Measurements from ENCODE around the gene TNRC6A.

The TNRC6A gene

DNA sequence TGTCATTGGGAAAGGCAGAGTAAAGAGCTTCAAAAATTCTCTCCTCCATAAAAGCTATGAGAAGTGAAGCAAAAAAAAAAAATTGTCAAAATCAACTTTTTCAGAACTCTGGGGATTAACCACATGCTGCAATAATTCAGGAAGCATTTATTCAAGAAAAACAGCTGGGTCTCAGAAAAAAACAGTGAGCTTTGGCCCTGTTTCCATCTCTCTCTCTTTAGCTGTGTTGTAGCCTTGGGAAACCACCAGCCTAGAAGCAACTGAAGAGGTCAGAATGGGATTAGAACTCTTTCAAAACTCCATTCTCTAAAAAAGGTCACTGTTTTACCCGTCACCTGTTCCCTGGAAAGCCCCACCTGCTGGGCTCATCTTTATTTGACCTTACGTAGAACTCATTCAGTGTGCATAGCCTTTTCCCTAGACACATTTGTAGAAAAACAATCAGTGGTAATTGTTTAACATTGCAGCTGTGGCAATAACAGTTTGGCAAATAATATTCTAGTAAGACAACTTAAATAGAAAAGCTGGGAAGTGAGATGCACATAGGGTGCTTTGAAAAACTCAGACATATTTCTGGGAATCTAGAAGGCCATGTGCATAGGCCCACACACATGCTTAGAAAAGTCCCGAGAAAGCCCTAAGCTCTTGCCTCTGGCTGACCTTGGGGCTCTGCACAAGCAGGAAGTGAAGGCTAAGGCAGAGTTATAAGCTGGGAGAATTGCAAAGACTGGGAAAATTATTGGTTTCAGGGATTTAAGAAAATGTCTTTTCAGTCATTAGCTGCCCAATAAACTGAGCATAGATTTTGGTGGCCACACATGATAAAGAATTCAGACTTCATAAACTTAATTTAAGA lies 134.4 kb downstream of the TNRC6A start:
- H3K4ac ChIP-seq (ENCODE audit: low read depth, low read length) = no peak overlapping the region
- H3K18ac ChIP-seq (ENCODE audit: low read length) = no peak overlapping the region
- H2BK15ac ChIP-seq (replicated peaks; ENCODE audit: low read depth) = no peak overlapping the region
- H3K79me2 ChIP-seq (ENCODE audit: control insufficient read depth, insufficient read depth, low read length) = no peaks in the 10 kb centered on the region
- no peak overlapping the region for H3K4me2 ChIP-seq (ENCODE audit: low read length)
- DNase-seq = no peak
- H3K4me3 ChIP-seq (ENCODE audit: low read length) = no peak overlapping the region
- H3K9ac ChIP-seq (ENCODE audit: low read length) = no peak overlapping the region
- no peak overlapping the region for H4K8ac ChIP-seq (ENCODE audit: low read depth, low read length)
- no peak overlapping the region for H4K5ac ChIP-seq (ENCODE audit: low read length)
- no peak overlapping the region for H2BK5ac ChIP-seq (ENCODE audit: low read length)
- H2AK5ac ChIP-seq (ENCODE audit: low read length) = no peak overlapping the region
- no peaks in the 10 kb centered on the region for H3K27me3 ChIP-seq (ENCODE audit: insufficient read depth, low read length, poor library complexity)
- WGBS (ENCODE audit: extremely low coverage, insufficient coverage, low lambda C conversion rate) = no CpG with 5 or more reads among the region's 3 CpGs
- H3K23ac ChIP-seq (ENCODE audit: low read length) = no peak overlapping the region
- H3K27ac ChIP-seq (ENCODE audit: low read depth, low read length) = no peak overlapping the region
- no peak overlapping the region for H3K56ac ChIP-seq (ENCODE audit: low read length)
- H3K36me3 ChIP-seq (ENCODE audit: control insufficient read depth, insufficient read depth, low read length) = no peaks in the 10 kb centered on the region
- H3K79me1 ChIP-seq (ENCODE audit: low read length) = no peaks in the 10 kb centered on the region
- H2BK120ac ChIP-seq (ENCODE audit: low read depth, low read length) = no peak overlapping the region
- H3K4me1 ChIP-seq (ENCODE audit: control insufficient read depth, low read depth, low read length) = no peaks in the 10 kb centered on the region

DNA sequence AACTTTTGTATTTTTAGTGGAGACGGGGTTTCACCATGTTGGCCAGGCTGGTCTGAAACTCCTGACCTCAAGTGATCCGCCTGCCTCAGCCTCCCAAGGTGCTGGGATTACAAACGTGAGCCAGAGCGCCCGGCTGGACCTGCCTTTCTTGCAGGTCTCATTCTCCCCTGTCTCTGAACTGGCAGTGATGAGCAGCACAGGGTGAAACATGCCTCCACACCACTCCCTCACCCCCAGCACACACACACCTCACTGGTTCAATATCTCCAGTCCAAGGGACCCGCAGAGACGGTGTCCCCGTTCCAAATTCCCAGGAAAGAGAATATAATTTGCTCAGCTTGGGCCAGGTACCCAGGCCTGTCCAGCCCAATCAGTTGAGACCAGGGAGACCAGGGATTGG lies 139.6 kb downstream of the TNRC6A start:
- H3K4me3 ChIP-seq (ENCODE audit: low read length) = no peak overlapping the region
- WGBS (ENCODE audit: extremely low coverage, insufficient coverage, low lambda C conversion rate) = no CpG with 5 or more reads among the region's 8 CpGs
- H3K9ac ChIP-seq (ENCODE audit: low read length) = no peak overlapping the region
- no peak overlapping the region for H4K5ac ChIP-seq (ENCODE audit: low read length)
- H3K18ac ChIP-seq (ENCODE audit: low read length) = no peak overlapping the region
- H3K4me1 ChIP-seq (ENCODE audit: control insufficient read depth, low read depth, low read length) = no peaks in the 10 kb centered on the region
- no peak overlapping the region for H3K56ac ChIP-seq (ENCODE audit: low read length)
- H3K23ac ChIP-seq (ENCODE audit: low read length) = no peak overlapping the region
- no peak overlapping the region for H2BK15ac ChIP-seq (replicated peaks; ENCODE audit: low read depth)
- no peak overlapping the region for H2AK5ac ChIP-seq (ENCODE audit: low read length)
- no peak overlapping the region for H2BK120ac ChIP-seq (ENCODE audit: low read depth, low read length)
- H3K79me2 ChIP-seq (ENCODE audit: control insufficient read depth, insufficient read depth, low read length) = no peaks in the 10 kb centered on the region
- no peaks in the 10 kb centered on the region for H3K36me3 ChIP-seq (ENCODE audit: control insufficient read depth, insufficient read depth, low read length)
- H3K4me2 ChIP-seq (ENCODE audit: low read length) = no peak overlapping the region
- H3K4ac ChIP-seq (ENCODE audit: low read depth, low read length) = no peak overlapping the region
- H4K8ac ChIP-seq (ENCODE audit: low read depth, low read length) = no peak overlapping the region
- no peaks in the 10 kb centered on the region for H3K27me3 ChIP-seq (ENCODE audit: insufficient read depth, low read length, poor library complexity)
- DNase-seq = no peak
- no peak overlapping the region for H3K27ac ChIP-seq (ENCODE audit: low read depth, low read length)
- H3K79me1 ChIP-seq (ENCODE audit: low read length) = no peaks in the 10 kb centered on the region
- no peak overlapping the region for H2BK5ac ChIP-seq (ENCODE audit: low read length)

DNA sequence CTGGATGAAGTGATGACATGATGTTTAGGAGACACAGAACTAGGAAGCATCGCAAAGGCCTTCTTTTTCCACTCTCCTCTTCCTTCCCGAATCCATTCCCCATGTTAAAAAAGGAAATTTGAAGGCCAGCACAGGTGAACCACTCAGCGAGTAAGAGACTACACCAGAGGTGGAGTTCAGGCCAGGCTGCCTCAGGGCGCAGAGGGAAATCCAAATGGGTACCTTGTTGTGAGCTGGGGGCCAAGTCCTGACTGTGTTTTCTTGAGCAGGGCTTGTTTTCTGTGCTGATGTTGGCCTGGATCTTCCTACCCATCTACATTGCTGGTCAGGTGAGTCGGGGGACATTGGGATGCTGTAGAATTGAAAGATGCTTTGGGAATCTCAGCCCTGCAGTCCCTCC lies 142.4 kb downstream of the TNRC6A start:
- Histone ChIP-seq H3K4me1 (ENCODE audit: control insufficient read depth, low read depth, low read length) (no peaks in the 10 kb centered on the region), H3K27me3 (ENCODE audit: insufficient read depth, low read length, poor library complexity) (no peaks in the 10 kb centered on the region), H3K56ac (ENCODE audit: low read length) (no peak overlapping the region), H3K18ac (ENCODE audit: low read length) (no peak overlapping the region), H2BK120ac (ENCODE audit: low read depth, low read length) (no peak overlapping the region), H3K4me3 (ENCODE audit: low read length) (no peak overlapping the region), H2AK5ac (ENCODE audit: low read length) (no peak overlapping the region), H3K36me3 (ENCODE audit: control insufficient read depth, insufficient read depth, low read length) (no peaks in the 10 kb centered on the region), H3K79me1 (ENCODE audit: low read length) (no peaks in the 10 kb centered on the region), H3K79me2 (ENCODE audit: control insufficient read depth, insufficient read depth, low read length) (no peaks in the 10 kb centered on the region), H2BK15ac (replicated peaks; ENCODE audit: low read depth) (no peak overlapping the region), H3K9ac (ENCODE audit: low read length) (no peak overlapping the region), H3K23ac (ENCODE audit: low read length) (no peak overlapping the region), H3K27ac (ENCODE audit: low read depth, low read length) (no peak overlapping the region), H4K5ac (ENCODE audit: low read length) (no peak overlapping the region), H4K8ac (ENCODE audit: low read depth, low read length) (no peak overlapping the region), H2BK5ac (ENCODE audit: low read length) (no peak overlapping the region), H3K4me2 (ENCODE audit: low read length) (no peak overlapping the region), H3K4ac (ENCODE audit: low read depth, low read length) (no peak overlapping the region)
- no CpG with 5 or more reads among the region's 5 CpGs for WGBS (ENCODE audit: extremely low coverage, insufficient coverage, low lambda C conversion rate)
- no peak for DNase-seq

DNA sequence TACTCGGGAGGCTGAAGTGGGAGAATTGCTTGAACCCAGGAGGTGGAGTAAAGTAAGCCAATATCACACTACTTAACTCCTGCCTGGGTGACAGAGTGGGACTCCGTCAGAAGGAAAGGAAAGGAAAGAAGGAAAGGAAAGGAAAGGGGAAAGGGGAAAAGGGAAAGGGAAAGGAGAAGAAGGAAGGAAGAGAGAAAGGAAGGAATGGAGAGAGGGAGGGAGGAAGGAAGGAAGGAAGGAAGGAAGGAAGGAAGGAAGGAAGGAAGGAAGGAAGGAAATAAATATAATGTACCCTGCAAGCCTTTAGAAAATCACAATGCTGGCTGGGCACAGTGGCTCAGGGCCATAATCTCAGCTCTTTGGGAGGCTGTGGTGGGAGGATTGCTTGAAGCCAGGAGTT lies 143.6 kb downstream of the TNRC6A start:
- H3K4me1 ChIP-seq (ENCODE audit: control insufficient read depth, low read depth, low read length) = no peaks in the 10 kb centered on the region
- H3K4me3 ChIP-seq (ENCODE audit: low read length) = no peak overlapping the region
- no peaks in the 10 kb centered on the region for H3K79me1 ChIP-seq (ENCODE audit: low read length)
- H2AK5ac ChIP-seq (ENCODE audit: low read length) = no peak overlapping the region
- no peak overlapping the region for H4K8ac ChIP-seq (ENCODE audit: low read depth, low read length)
- WGBS (ENCODE audit: extremely low coverage, insufficient coverage, low lambda C conversion rate) = no CpG with 5 or more reads among the region's 2 CpGs
- H3K56ac ChIP-seq (ENCODE audit: low read length) = no peak overlapping the region
- H3K27ac ChIP-seq (ENCODE audit: low read depth, low read length) = no peak overlapping the region
- H3K4ac ChIP-seq (ENCODE audit: low read depth, low read length) = no peak overlapping the region
- no peak overlapping the region for H2BK15ac ChIP-seq (replicated peaks; ENCODE audit: low read depth)
- H3K36me3 ChIP-seq (ENCODE audit: control insufficient read depth, insufficient read depth, low read length) = no peaks in the 10 kb centered on the region
- H3K9ac ChIP-seq (ENCODE audit: low read length) = no peak overlapping the region
- no peak overlapping the region for H2BK5ac ChIP-seq (ENCODE audit: low read length)
- H3K79me2 ChIP-seq (ENCODE audit: control insufficient read depth, insufficient read depth, low read length) = no peaks in the 10 kb centered on the region
- DNase-seq = no peak
- no peak overlapping the region for H4K5ac ChIP-seq (ENCODE audit: low read length)
- H3K4me2 ChIP-seq (ENCODE audit: low read length) = no peak overlapping the region
- H3K27me3 ChIP-seq (ENCODE audit: insufficient read depth, low read length, poor library complexity) = no peaks in the 10 kb centered on the region
- H2BK120ac ChIP-seq (ENCODE audit: low read depth, low read length) = no peak overlapping the region
- no peak overlapping the region for H3K18ac ChIP-seq (ENCODE audit: low read length)
- no peak overlapping the region for H3K23ac ChIP-seq (ENCODE audit: low read length)

DNA sequence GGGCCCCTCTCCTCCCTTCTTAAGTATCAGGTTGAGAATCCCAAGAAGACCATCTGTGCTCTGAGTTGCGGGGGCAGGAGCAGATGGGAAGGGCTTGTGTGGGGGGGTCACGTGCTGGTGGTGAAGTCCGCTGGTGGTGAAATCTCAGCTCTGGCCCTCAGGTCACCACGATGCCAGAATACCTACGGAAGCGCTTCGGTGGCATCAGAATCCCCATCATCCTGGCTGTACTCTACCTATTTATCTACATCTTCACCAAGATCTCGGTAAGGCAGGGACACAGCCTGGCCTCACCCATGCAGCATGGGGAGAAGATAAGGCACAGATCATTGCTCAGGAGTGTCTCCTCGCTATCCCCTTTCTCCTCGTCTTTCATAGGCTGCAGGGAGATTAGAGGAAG lies 146.0 kb downstream of the TNRC6A start:
- Histone ChIP-seq H2BK5ac (ENCODE audit: low read length) (no peak overlapping the region), H3K56ac (ENCODE audit: low read length) (no peak overlapping the region), H3K27ac (ENCODE audit: low read depth, low read length) (no peak overlapping the region), H2AK5ac (ENCODE audit: low read length) (no peak overlapping the region), H3K27me3 (ENCODE audit: insufficient read depth, low read length, poor library complexity) (no peaks in the 10 kb centered on the region), H4K8ac (ENCODE audit: low read depth, low read length) (no peak overlapping the region), H2BK120ac (ENCODE audit: low read depth, low read length) (no peak overlapping the region), H3K79me2 (ENCODE audit: control insufficient read depth, insufficient read depth, low read length) (no peaks in the 10 kb centered on the region), H3K4ac (ENCODE audit: low read depth, low read length) (no peak overlapping the region), H3K4me3 (ENCODE audit: low read length) (no peak overlapping the region), H3K23ac (ENCODE audit: low read length) (no peak overlapping the region), H3K36me3 (ENCODE audit: control insufficient read depth, insufficient read depth, low read length) (no peaks in the 10 kb centered on the region), H4K5ac (ENCODE audit: low read length) (no peak overlapping the region), H3K4me1 (ENCODE audit: control insufficient read depth, low read depth, low read length) (no peaks in the 10 kb centered on the region), H2BK15ac (replicated peaks; ENCODE audit: low read depth) (no peak overlapping the region), H3K79me1 (ENCODE audit: low read length) (no peaks in the 10 kb centered on the region), H3K9ac (ENCODE audit: low read length) (no peak overlapping the region), H3K4me2 (ENCODE audit: low read length) (no peak overlapping the region), H3K18ac (ENCODE audit: low read length) (no peak overlapping the region)
- no peak for DNase-seq
- WGBS (ENCODE audit: extremely low coverage, insufficient coverage, low lambda C conversion rate) = no CpG with 5 or more reads among the region's 10 CpGs
